Measurements from ENCODE around the gene PBX3. TPM values are rescaled to one million over a fixed set of nuclear protein-coding genes. Genes with fewer than 3 reads are reported as not detected.
A peak's percentile ranks its signal among the peaks of the same experiment; 100 is the strongest.

PBX3 gene
- total RNA-seq, 4 donors from 2014 or later: 25.7 to 71.5 (median 45.1) TPM

DNA sequence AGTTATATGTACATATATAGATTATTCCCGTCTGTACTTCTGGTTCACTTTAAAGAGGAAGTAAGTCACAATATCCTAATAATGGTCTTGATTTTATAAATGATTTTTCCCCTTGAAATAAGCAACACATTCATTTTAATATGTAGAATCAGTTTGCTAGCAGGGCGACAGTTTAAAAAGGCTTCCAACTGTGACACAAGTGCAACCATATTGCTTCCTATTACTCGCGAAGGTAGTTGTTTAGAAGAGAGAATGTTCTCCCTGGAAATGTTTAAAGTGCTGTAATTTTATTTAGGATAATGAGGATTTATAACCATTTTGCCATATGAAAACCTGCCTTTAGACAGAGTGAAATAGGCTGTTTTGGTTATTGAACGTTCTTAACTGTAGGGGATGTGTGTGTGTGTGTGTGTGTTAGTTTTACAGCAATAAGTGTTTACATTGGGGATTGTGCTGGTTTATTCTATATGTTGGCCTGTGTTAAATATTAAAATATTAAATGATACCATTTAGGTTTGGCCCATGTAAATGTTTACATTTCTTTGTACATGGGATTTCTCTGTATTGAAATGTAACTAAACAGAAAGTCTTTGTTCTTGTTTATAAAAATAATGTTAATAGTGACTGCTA is 138.3 kb downstream of the PBX3 start:
- Histone ChIP-seq H3K27ac (no peak overlapping the region), H3K9me3 (no peaks in the 10 kb centered on the region), H3K4me3 (no peak overlapping the region), H3K36me3 (no peaks in the 10 kb centered on the region), H3K27me3 (no peaks in the 10 kb centered on the region), H3K4me1 (peaks cover 28% of the 10 kb centered on the region)
- no peak for DNase-seq (ENCODE audit: low spot score in 2 of 2)
- 87% methylated on average over 5 of the region's 5 CpGs for WGBS
- no peak for TF ChIP-seq POLR2AphosphoS5 (IDR thresholded peaks at IDR 0.05)
- no peak for TF ChIP-seq POLR2A (IDR thresholded peaks at IDR 0.05)
- TF ChIP-seq, protein P1, sequence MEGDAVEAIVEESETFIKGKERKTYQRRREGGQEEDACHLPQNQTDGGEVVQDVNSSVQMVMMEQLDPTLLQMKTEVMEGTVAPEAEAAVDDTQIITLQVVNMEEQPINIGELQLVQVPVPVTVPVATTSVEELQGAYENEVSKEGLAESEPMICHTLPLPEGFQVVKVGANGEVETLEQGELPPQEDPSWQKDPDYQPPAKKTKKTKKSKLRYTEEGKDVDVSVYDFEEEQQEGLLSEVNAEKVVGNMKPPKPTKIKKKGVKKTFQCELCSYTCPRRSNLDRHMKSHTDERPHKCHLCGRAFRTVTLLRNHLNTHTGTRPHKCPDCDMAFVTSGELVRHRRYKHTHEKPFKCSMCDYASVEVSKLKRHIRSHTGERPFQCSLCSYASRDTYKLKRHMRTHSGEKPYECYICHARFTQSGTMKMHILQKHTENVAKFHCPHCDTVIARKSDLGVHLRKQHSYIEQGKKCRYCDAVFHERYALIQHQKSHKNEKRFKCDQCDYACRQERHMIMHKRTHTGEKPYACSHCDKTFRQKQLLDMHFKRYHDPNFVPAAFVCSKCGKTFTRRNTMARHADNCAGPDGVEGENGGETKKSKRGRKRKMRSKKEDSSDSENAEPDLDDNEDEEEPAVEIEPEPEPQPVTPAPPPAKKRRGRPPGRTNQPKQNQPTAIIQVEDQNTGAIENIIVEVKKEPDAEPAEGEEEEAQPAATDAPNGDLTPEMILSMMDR (IDR thresholded peaks at IDR 0.05): no peak
- no peak for TF ChIP-seq EP300 (IDR thresholded peaks at IDR 0.05)

DNA sequence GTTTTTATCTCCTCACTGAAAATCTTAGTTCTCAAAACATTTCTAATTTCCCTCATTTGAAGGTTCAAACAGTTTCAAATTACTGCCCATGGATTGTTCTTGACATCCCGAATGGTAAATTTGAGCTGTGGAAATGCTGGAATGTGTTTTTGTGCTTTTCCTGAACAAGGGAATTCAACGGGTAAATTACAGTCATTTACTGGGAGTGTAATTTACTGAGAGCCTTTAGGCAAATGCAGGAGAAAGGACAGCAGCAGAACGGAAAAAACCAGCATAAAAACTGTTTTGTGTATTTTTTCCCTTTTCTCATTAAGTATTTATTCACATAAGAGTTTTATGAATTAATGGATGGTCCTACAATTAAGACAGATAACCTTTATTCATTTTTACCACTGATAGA is 139.2 kb downstream of the PBX3 start:
- WGBS: 59% methylated on average over 3 of the region's 3 CpGs
- Histone ChIP-seq H3K4me1 (peaks cover 32% of the 10 kb centered on the region), H3K36me3 (no peaks in the 10 kb centered on the region), H3K27me3 (no peaks in the 10 kb centered on the region), H3K9me3 (no peaks in the 10 kb centered on the region), H3K27ac (no peak overlapping the region), H3K4me3 (no peak overlapping the region)
- TF ChIP-seq, protein P1 (IDR thresholded peaks at IDR 0.05): no peak
- TF ChIP-seq POLR2AphosphoS5 (IDR thresholded peaks at IDR 0.05) (no peak), EP300 (IDR thresholded peaks at IDR 0.05) (no peak), POLR2A (IDR thresholded peaks at IDR 0.05) (no peak)
- no peak for DNase-seq (ENCODE audit: low spot score in 2 of 2)

DNA sequence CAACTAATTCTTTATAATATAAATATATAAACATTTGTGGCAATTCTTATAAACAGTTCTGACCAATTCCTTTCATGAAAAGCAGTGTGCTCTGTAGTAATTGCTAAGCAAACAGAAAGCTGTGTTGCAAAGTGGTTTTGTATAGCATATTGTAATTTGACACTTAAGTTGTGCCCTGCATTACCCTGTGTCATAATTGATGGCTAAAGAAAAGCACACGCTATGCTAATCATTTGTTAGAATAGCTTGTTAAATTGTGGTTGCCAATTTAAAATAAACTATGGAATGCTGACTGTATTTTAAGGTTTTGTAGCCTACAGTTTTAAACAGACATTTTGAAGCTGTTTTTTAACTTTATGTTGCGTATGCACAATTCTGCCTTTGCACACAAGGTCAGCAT is 140.0 kb downstream of the PBX3 start:
- 70% methylated on average over 2 of the region's 2 CpGs for WGBS
- TF ChIP-seq EP300 (IDR thresholded peaks at IDR 0.05) (no peak), POLR2AphosphoS5 (IDR thresholded peaks at IDR 0.05) (no peak), POLR2A (IDR thresholded peaks at IDR 0.05) (no peak)
- TF ChIP-seq, protein P1 (IDR thresholded peaks at IDR 0.05): no peak
- peaks cover 32% of the 10 kb centered on the region for H3K4me1 ChIP-seq
- no peaks in the 10 kb centered on the region for H3K27me3 ChIP-seq
- no peaks in the 10 kb centered on the region for H3K36me3 ChIP-seq
- DNase-seq (ENCODE audit: low spot score in 2 of 2): no peak
- H3K27ac ChIP-seq: no peak overlapping the region
- H3K4me3 ChIP-seq: no peak overlapping the region
- H3K9me3 ChIP-seq: no peaks in the 10 kb centered on the region

DNA sequence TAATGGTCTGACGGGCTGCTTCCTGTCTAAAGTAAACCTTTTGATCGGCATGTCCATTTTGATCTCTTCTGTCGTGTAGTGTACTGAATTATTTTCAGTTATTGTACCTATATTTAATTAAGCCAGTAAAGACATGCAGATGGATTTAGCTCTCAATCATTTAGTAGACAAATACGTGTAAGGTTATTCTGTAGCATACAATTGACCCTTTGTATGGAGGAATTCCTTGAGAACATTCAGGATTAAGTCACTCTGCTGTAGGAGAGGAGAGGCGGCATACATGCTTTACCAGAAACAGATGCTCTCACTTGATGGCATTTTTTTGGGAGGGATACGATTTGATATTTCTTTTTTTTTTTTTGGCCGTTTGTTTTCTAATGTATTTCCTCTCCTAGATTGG is 141.0 kb downstream of the PBX3 start:
- H3K27ac ChIP-seq: no peak overlapping the region
- DNase-seq (ENCODE audit: low spot score in 2 of 2): no peak

DNA sequence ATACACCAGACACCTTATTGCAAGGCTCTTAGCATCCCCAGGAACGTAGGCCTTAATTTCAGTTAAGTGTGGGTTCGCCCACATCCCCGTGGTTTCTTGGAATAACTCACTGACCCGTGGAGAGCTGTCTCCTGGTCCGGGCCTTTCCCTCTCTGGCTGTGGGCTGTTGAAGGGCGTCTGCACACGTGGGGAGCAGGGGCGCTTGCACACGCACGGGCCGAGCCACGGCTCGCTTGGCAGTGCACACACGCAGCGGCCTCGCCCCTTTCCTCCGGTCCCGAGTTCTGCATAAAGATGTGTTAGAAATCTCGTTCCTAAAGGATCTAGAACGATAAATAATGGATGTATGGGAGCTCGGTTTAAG is 141.9 kb downstream of the PBX3 start:
- no peaks in the 10 kb centered on the region for H3K27me3 ChIP-seq
- no peaks in the 10 kb centered on the region for H3K9me3 ChIP-seq
- no peaks in the 10 kb centered on the region for H3K36me3 ChIP-seq
- H3K4me3 ChIP-seq: peak overlapping the region; percentile 59
- DNase-seq (ENCODE audit: low spot score in 2 of 2): peak; percentile 60 to 79
- H3K27ac ChIP-seq: peak overlapping the region; percentile 69
- TF ChIP-seq, protein P1 (IDR thresholded peaks at IDR 0.05): no peak
- no peak for TF ChIP-seq POLR2AphosphoS5 (IDR thresholded peaks at IDR 0.05)
- TF ChIP-seq EP300 (IDR thresholded peaks at IDR 0.05): no peak
- no peak for TF ChIP-seq POLR2A (IDR thresholded peaks at IDR 0.05)
- WGBS: 15% methylated on average over 20 of the region's 21 CpGs
- peaks cover 27% of the 10 kb centered on the region for H3K4me1 ChIP-seq

More for the DNA sequence above, 141.0 kb downstream of the PBX3 start:
- H3K9me3 ChIP-seq: no peaks in the 10 kb centered on the region
- TF ChIP-seq POLR2A (IDR thresholded peaks at IDR 0.05) (no peak), EP300 (IDR thresholded peaks at IDR 0.05) (no peak), POLR2AphosphoS5 (IDR thresholded peaks at IDR 0.05) (no peak)
- TF ChIP-seq, protein P1 (IDR thresholded peaks at IDR 0.05): no peak
- H3K4me1 ChIP-seq: peaks cover 32% of the 10 kb centered on the region
- H3K36me3 ChIP-seq: no peaks in the 10 kb centered on the region
- 69% methylated on average over 7 of the region's 7 CpGs for WGBS
- no peak overlapping the region for H3K4me3 ChIP-seq
- no peaks in the 10 kb centered on the region for H3K27me3 ChIP-seq

All from suprapubic skin (tissue), 4 donors.